GM12878 (cell line): Measurements from ENCODE around the gene RAPH1. TPM values are rescaled to one million over a fixed set of nuclear protein-coding genes. Genes with fewer than 3 reads are reported as not detected.

ENCODE experiments used
- ATAC-seq: fragments of 200-7000 bp; cut with Tn5 transposase; 3 replicates; pipeline ENCODE4 v1.9.1; 2020; ENCODE audit warnings: mild to moderate bottlenecking, moderate library complexity
- BruUV-seq: library from RNA; stranded (reverse); fragments of 400-500 nt; replicated peaks from 2 replicates; lab custom pipeline; 2021; lab: Mats Ljungman, UMichigan
- CTCF ChIA-PET: fragments of 300-600 bp; sonication (Branson Sonifier 250); formaldehyde crosslinking; extraction: SDS; loops from one replicate; lab custom pipeline; 2021; ENCODE audit warnings: inconsistent platforms; lab: Yijun Ruan, JAX
- POLR2A ChIA-PET: fragments of 350-600 bp; formaldehyde crosslinking; extraction: SDS; loops from one replicate; lab custom pipeline; 2021; ENCODE audit warnings: inconsistent platforms; lab: Charles Lee
- RAD21 ChIA-PET: fragments of 300-600 bp; sonication (Branson Sonifier 250); formaldehyde crosslinking; loops from one replicate; lab custom pipeline; 2023; ENCODE audit warnings: antibody characterized with exemption; ENCODE audit not compliant: unreplicated experiment; lab: Charles Lee
- SMC1A ChIA-PET: fragments of 300-600 bp; sonication (Branson Sonifier 250); formaldehyde crosslinking; loops from one replicate; lab custom pipeline; 2023; ENCODE audit not compliant: unreplicated experiment, uncharacterized antibody; lab: Charles Lee
- DNase-seq: peaks from one replicate; pipeline ENCODE4 v3.0.0-alpha.2; 2011; ENCODE audit warnings: low read depth, low spot score
- FAIRE-seq: peaks from 3 replicates; lab custom pipeline; 2011; peaks lifted over from hg19 to GRCh38; lab: Jason Lieb, UNC
- H2AFZ ChIP-seq: 2 replicates; pipeline ENCODE4 v1.6.0; 2011; ENCODE audit warnings: low read depth, low read length, control low read depth; ENCODE audit not compliant: control insufficient read depth
- H3K27ac ChIP-seq: 2 replicates; pipeline ENCODE4 v1.5.1; 2011; ENCODE audit warnings: control low read depth; ENCODE audit not compliant: control insufficient read depth, insufficient read depth
- H3K27me3 ChIP-seq, 2 experiments: replicated peaks in 1 of 2; 2 replicates each; pipeline versions ENCODE4 v1.6.0 to v1.6.1; 2011; ENCODE audit warnings: low read length in 1 of 2; ENCODE audit not compliant: control insufficient read depth in 2 of 2, insufficient read depth in 2 of 2
- H3K36me3 ChIP-seq, 2 experiments: 2 replicates each; pipeline ENCODE4 v1.5.1; 2011; ENCODE audit warnings: low read length in 1 of 2; ENCODE audit not compliant: control insufficient read depth in 2 of 2, insufficient read depth in 2 of 2
- H3K4me1 ChIP-seq: 2 replicates; pipeline ENCODE4 v1.6.1; 2011; ENCODE audit warnings: mild to moderate bottlenecking, low read length, moderate library complexity, mixed read lengths; ENCODE audit not compliant: control insufficient read depth, insufficient read depth
- H3K4me2 ChIP-seq: 2 replicates; pipeline ENCODE4 v1.6.0; 2011; ENCODE audit warnings: control low read depth; ENCODE audit not compliant: control insufficient read depth, insufficient read depth
- H3K4me3 ChIP-seq: fragments of 200-600 bp; sonication (generic); 2 replicates; pipeline ENCODE4 v1.5.1; 2016
- H3K79me2 ChIP-seq: 2 replicates; pipeline ENCODE4 v1.6.0; 2011; ENCODE audit warnings: low read length; ENCODE audit not compliant: control insufficient read depth, insufficient read depth
- H3K9ac ChIP-seq: 2 replicates; pipeline ENCODE4 v1.8.0; 2011; ENCODE audit warnings: low read length, control low read depth, mixed read lengths; ENCODE audit not compliant: control insufficient read depth, insufficient read depth
- H3K9me3 ChIP-seq: replicated peaks from 3 replicates; pipeline ENCODE4 v1.5.1; 2011; ENCODE audit warnings: mild to moderate bottlenecking, low read length; ENCODE audit not compliant: control insufficient read depth, insufficient read depth
- H4K20me1 ChIP-seq: 2 replicates; pipeline ENCODE4 v1.6.0; 2011; ENCODE audit not compliant: control insufficient read depth, insufficient read depth
- BCL11A ChIP-seq: IDR thresholded peaks from 2 replicates; pipeline ENCODE4 v1.6.1; 2011; ENCODE audit warnings: low read depth, low read length
- CHD4 ChIP-seq: fragments of 200-600 bp; sonication (generic); IDR thresholded peaks from 2 replicates; pipeline ENCODE4 v1.6.1; 2016; ENCODE audit warnings: mild to moderate bottlenecking
- ETV6 ChIP-seq, 2 experiments: fragments of 450-650 bp in 1 of 2; IDR thresholded peaks in 1 of 2; conservative IDR thresholded peaks in 1 of 2; 2 replicates each; pipeline ENCODE4 v1.6.1; 2014; ENCODE audit warnings: antibody characterized with exemption in 1 of 2, borderline replicate concordance in 1 of 2, low read depth in 1 of 2, mild to moderate bottlenecking in 1 of 2, moderate library complexity in 1 of 2
- FOXM1 ChIP-seq: IDR thresholded peaks from 2 replicates; pipeline ENCODE4 v1.6.1; 2012; ENCODE audit warnings: low read depth, mild to moderate bottlenecking, inconsistent platforms, low read length, moderate library complexity
- GABPA ChIP-seq: IDR thresholded peaks from 2 replicates; pipeline ENCODE4 v1.6.1; 2014; ENCODE audit warnings: antibody characterized with exemption, low read depth, mild to moderate bottlenecking, inconsistent platforms
- MYC ChIP-seq: IDR thresholded peaks from 2 replicates; pipeline ENCODE4 v1.6.1; 2011; ENCODE audit warnings: mild to moderate bottlenecking, low read length, moderate library complexity, inconsistent platforms; ENCODE audit not compliant: insufficient read depth, insufficient replicate concordance, insufficient read length, severe bottlenecking
- NFYA ChIP-seq: IDR thresholded peaks from 2 replicates; pipeline ENCODE4 v1.6.1; 2011; ENCODE audit warnings: low read depth, mild to moderate bottlenecking, low read length, improper control_type of control experiment, borderline replicate concordance
- NFYB ChIP-seq: IDR thresholded peaks from 2 replicates; pipeline ENCODE4 v1.6.1; 2011; ENCODE audit warnings: low read depth, mild to moderate bottlenecking, low read length, improper control_type of control experiment, moderate library complexity; ENCODE audit not compliant: insufficient read depth
- NR2C2 ChIP-seq: IDR thresholded peaks from 2 replicates; pipeline ENCODE4 v1.6.1; 2011; ENCODE audit warnings: borderline replicate concordance, low read depth; ENCODE audit not compliant: control insufficient read depth, insufficient read length
- NRF1 ChIP-seq: conservative IDR thresholded peaks from 2 replicates; pipeline ENCODE4 v1.6.1; 2011; ENCODE audit warnings: mild to moderate bottlenecking, low read depth, low read length, improper control_type of control experiment
- PBX3 ChIP-seq: IDR thresholded peaks from 2 replicates; pipeline ENCODE4 v1.6.1; 2011; ENCODE audit warnings: mild to moderate bottlenecking, low read depth, low read length, moderate library complexity; ENCODE audit not compliant: insufficient replicate concordance
- POU2F2 ChIP-seq: IDR thresholded peaks from 3 replicates; pipeline ENCODE4 v1.6.1; 2011; ENCODE audit warnings: low read depth, mild to moderate bottlenecking, low read length, borderline replicate concordance
- RB1 ChIP-seq: fragments of 450-650 bp; formaldehyde crosslinking; IDR thresholded peaks from 2 replicates; pipeline ENCODE4 v1.6.1; 2017; ENCODE audit warnings: mild to moderate bottlenecking, borderline replicate concordance
- RELA ChIP-seq: fragments of 450-650 bp; IDR thresholded peaks from 2 replicates; pipeline ENCODE4 v1.8.0; 2014; ENCODE audit warnings: borderline replicate concordance; ENCODE audit not compliant: partially characterized antibody
- RFX5 ChIP-seq: IDR thresholded peaks from 2 replicates; pipeline ENCODE4 v1.6.1; 2011; ENCODE audit warnings: low read depth, low read length, improper control_type of control experiment
- ZBED1 ChIP-seq: IDR thresholded peaks from 2 replicates; pipeline ENCODE4 v1.6.1; 2016; ENCODE audit warnings: borderline replicate concordance
- ZBTB4 ChIP-seq: fragments of 450-650 bp; formaldehyde crosslinking; IDR thresholded peaks from 2 replicates; pipeline ENCODE4 v1.4.0; 2022; ENCODE audit warnings: mild to moderate bottlenecking, moderate library complexity
- in situ Hi-C: fragments of 300-500 bp; cut with MboI; formaldehyde crosslinking; loops from 9 replicates; pipeline ENCODE4 v1.14.3; 2018; ENCODE audit warnings: mixed read lengths
- intact Hi-C: fragments of 100-400 bp; cut with micrococcal nuclease; formaldehyde crosslinking; loops from one replicate; pipeline ENCODE4 v1.14.2; 2022; ENCODE audit not compliant: unreplicated experiment
- polyA plus RNA-seq, 11 experiments: library from polyadenylated mRNA; depleted of rRNA in 4 of 11; unstranded in 6 of 11; stranded (reverse) in 5 of 11; fragments of >200 nt; fragmentation: Nextera tagmentation in 4 of 11; fragmentation: Illumina TruSeq in 1 of 11; extraction: Ambion mirVana in 4 of 11; extraction: Trizol in 1 of 11; gene quantifications; 1 replicate in 1 of 11; 2 replicates in 10 of 11; pipeline versions ENCODE4 v1.2.1 to v1.2.3, GENCODE V29; 2011 to 2016; ENCODE audit warnings: inconsistent platforms in 2 of 11, missing spikeins in 2 of 11, low read depth in 1 of 11
- total RNA-seq, 4 experiments: library from RNA; depleted of rRNA in 3 of 4; stranded (reverse); fragments of >200 nt in 3 of 4; fragmentation: Illumina TruSeq in 1 of 4; extraction: Trizol in 1 of 4; gene quantifications; 2 replicates each; pipeline versions ENCODE4 v1.2.1 to v1.2.3, GENCODE V29; 2013 to 2021

Gene RAPH1
- total and polyA plus RNA-seq, 10 of the 15 experiments (the other 5 are each of a cell fraction or from before 2014, with no cell fraction given): 0.09 to 0.90 (median 0.21) TPM; not detected in 7

GRCh38 chr2:203407496-203407895, 127.6 kb downstream of the RAPH1 start:
- Histone ChIP-seq H3K4me1 (no peaks in the 10 kb centered on the region), H3K4me3 (no peak overlapping the region), H3K27ac (no peak overlapping the region), H3K27me3 (no peaks in the 10 kb centered on the region), H2AFZ (no peak overlapping the region), H3K4me2 (no peak overlapping the region), H4K20me1 (no peaks in the 10 kb centered on the region), H3K36me3 (peaks cover 0 to 3% of the 10 kb centered on the region in 2 experiments; a peak in 3 of 4 replicates), H3K9me3 (no peaks in the 10 kb centered on the region), H3K79me2 (no peaks in the 10 kb centered on the region), H3K9ac (no peak overlapping the region)
- SMC1A ChIA-PET: interaction anchor here (0.7 to 1.4 kb wide), 5 partner anchors 10 to 949 kb away, joined by 3 to 4 read pairs (median 3); partner anchors contain the start of gene CYP20A1
- no peak for ATAC-seq
- no TSS peak for BruUV-seq
- intact Hi-C loops: no loop called here
- no peak for DNase-seq
- POLR2A ChIA-PET: no interaction called here
- FAIRE-seq: no peak
- CTCF ChIA-PET: no interaction called here
- TF ChIP-seq ETV6 (conservative IDR thresholded peaks at IDR 0.05 in 1 of 2, IDR thresholded peaks at IDR 0.05 in 1 of 2; ENCODE audit: borderline replicate concordance in 1 of 2, low read depth in 1 of 2) (no peak), PBX3 (no peak), NFYA (no peak), RFX5 (no peak), GABPA (no peak), ZBED1 (no peak), BCL11A (no peak), NRF1 (no peak), CHD4 (no peak), FOXM1 (no peak), ZBTB4 (CRISPR knock-in tag) (no peak), NR2C2 (no peak), MYC (no peak), RELA (no peak), POU2F2 (no peak), NFYB (no peak), RB1 (no peak)
- in situ Hi-C loops: no loop called here
- RAD21 ChIA-PET: no interaction called here
